ENCODE results near the gene TMEM134.

The TMEM134 gene

DNA sequence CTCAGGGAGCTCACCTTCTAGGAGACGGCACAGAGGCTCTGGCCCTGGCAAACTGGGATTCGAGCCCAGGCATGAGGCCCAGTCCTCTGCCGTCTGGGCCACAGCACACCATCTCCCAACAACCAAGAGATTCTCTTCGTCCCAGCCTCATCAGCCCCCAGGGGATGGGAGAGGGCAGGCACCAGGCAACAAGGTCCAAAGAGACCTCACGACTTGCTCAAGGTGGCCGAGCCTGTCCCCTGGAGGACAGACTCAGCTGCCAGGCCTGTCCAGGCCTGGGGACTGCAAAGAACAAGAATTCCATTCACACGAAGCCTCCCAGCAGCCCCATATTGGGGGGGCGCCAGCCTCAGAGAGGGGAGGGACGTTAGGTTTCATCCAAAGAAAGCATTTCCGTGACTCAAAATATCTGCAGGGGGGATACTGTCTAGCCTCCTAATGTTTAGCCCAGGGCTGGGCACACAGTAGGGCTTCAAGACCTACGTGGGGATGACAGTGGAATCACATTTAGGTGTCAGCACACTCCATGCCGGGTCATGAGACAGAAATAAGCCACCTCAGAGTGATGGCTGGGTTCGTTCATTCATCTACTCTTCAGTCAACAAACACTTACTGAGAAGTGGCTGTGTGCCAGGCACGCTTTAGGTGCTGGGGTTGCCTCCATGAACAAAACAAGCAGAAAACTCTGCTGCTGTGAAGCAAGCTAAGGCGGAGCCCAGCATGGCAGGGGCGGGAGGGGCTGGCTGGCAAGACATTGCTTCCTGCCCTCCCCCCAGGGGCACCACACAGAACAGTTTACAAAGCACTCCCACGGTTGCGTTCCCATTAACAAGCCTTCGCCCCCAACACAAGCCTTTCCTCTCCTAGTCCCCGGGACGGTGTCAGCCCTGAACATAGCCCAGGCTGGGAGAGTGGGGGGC, 52.4 kb downstream of the TMEM134 start:
- H3K27ac ChIP-seq = peak overlapping the region in 16 of 21 experiments; percentile 25 to 95 (median 50)

DNA sequence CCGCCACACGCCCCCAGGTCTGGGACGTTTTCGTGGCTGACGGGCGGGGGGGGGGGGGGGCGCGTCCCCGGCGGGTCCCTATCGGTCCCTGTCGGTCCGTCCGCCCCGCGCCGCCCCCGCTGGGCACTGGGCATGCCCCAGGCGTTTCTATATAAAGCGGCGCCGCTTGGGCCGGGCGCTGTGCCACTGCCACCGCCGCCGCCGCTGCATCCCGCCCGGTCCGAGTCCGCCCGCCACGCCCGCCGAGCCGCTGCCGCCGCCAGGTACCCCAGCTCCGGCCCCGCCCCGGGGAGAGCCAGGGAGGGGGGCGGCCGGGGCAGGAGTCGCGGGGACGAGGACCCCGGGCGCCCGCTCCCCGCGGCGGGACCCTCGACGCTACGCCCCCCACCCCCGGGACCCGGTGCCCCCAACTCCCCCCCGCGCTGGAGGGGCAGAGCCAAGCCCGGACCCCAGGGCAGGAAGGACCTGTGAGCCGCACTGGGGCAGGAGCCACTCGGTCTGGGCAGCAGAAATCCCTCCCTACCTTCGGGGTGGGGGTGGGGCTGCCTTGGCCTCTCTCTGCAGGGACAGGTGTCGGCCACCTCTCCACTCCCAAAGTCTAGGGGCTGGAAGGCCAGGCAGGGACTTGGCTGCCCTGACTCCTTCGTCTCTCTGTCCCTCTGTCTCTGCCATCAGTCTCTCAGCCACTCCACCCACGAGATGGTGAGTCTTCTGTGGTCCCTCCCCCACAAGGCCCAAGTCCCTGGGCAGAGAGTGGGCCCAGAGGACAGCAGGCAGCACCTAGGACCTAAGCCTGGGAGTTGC, 53.3 kb downstream of the TMEM134 start, which contains the start of gene CARNS1:
Gene CARNS1, plus strand, starts transcription at position 178 of the 804 bp plus-strand sequence. Its CDS starts 522 bp downstream, at position 700.
- peak within 1 kb of the TSS in 17 of 21 experiments; percentile 5 to 95 (median 62) for H3K27ac ChIP-seq
- H3K4me3 ChIP-seq = peak within 1 kb of the TSS in 5 of 7 experiments; percentile 6 to 42 (median 24)

More for the DNA sequence above, 52.4 kb downstream of the TMEM134 start:
- no peak overlapping the region for H3K4me3 ChIP-seq

DNA sequence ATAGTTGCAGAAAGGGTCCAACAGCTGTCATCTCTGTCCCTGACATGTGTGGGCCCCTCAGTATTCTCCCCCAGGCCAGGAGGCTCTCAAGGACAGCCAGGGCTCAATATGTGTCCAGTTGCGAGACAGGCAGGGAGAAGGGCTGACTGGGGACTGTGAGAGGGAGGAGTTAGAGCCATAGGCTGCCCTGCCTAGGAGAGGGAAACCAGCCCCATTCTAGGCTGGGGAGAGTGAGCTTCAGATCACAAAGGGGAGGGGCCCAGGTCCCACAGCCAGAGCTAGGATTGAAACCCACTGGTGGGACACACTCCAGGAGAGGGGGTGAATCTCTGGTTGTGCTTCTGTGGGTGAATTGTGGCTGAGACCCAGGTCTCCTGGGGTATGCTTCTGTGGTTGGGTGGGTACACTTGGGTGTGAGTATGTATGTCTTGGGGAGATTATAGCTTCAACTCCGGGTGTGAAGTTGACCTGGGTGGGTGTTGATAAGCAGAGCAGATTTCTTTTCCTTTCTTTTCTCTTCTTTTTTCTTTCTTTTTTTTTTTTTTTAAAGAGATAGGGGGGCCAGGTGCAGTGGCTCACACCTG, 55.7 kb downstream of the TMEM134 start:
- Histone ChIP-seq H3K4me3 (no peak overlapping the region), H3K27ac (peak overlapping the region in 2 of 21 experiments; percentile 27 to 58)

GRCh38 chr11:67412495-67413179, 56.4 kb downstream of the TMEM134 start:
- H3K4me3 ChIP-seq = no peak overlapping the region
- H3K27ac ChIP-seq = peak overlapping the region in 3 of 21 experiments; percentile 27 to 58 (median 30)

- Histone ChIP-seq H3K27ac (peak overlapping the region in 2 of 21 experiments; percentile 58 to 73), H3K4me3 (no peak overlapping the region)
Measured at GRCh38 chr11:67411785-67412152, 57.3 kb downstream of the TMEM134 start.

Measured in skin epidermis (tissue), 12 donors.